DND-41 (cell line): Measurements from ENCODE around the gene GTF2H1.

ENCODE experiments used
- ATAC-seq: fragments of 200-7000 bp; cut with Tn5 transposase; 3 replicates; pipeline ENCODE4 v1.9.1; 2021; ENCODE audit warnings: low read depth; ENCODE audit not compliant: insufficient read depth
- DNase-seq: peaks from one replicate; pipeline ENCODE4 v3.0.0-alpha.2; 2020
- H2AFZ ChIP-seq: 2 replicates; pipeline ENCODE4 v1.6.0; 2012; ENCODE audit warnings: low read depth, low read length
- H3K27ac ChIP-seq: 2 replicates; pipeline ENCODE4 v1.5.1; 2012; ENCODE audit warnings: low read length, inconsistent platforms
- H3K27me3 ChIP-seq: fragments of 200-600 bp; sonication (generic); 2 replicates; pipeline ENCODE4 v1.6.0; 2012; ENCODE audit warnings: low read length, mild to moderate bottlenecking, inconsistent platforms; ENCODE audit not compliant: insufficient read depth, poor library complexity
- H3K36me3 ChIP-seq: 2 replicates; pipeline ENCODE4 v1.5.1; 2012; ENCODE audit warnings: low read length, inconsistent platforms; ENCODE audit not compliant: insufficient read depth
- H3K4me1 ChIP-seq: 2 replicates; pipeline ENCODE4 v1.5.1; 2012; ENCODE audit warnings: mild to moderate bottlenecking, low read length; ENCODE audit not compliant: insufficient read depth
- H3K4me2 ChIP-seq: 2 replicates; pipeline ENCODE4 v1.6.0; 2012; ENCODE audit warnings: mild to moderate bottlenecking, moderate library complexity, low read length, inconsistent platforms; ENCODE audit not compliant: insufficient read depth
- H3K4me3 ChIP-seq, 2 experiments: fragments of 200-600 bp in 1 of 2; shearing (Covaris generic) in 1 of 2; 2 replicates each; pipeline ENCODE4 v1.5.1; 2012 to 2016; ENCODE audit warnings: inconsistent platforms in 2 of 2, low read length in 2 of 2, mild to moderate bottlenecking in 2 of 2, low read depth in 1 of 2, moderate library complexity in 1 of 2
- H3K79me2 ChIP-seq: 2 replicates; pipeline ENCODE4 v1.6.0; 2012; ENCODE audit warnings: low read length, inconsistent platforms; ENCODE audit not compliant: insufficient read depth
- H3K9ac ChIP-seq: 2 replicates; pipeline ENCODE4 v1.6.0; 2012; ENCODE audit warnings: low read depth, mild to moderate bottlenecking, inconsistent platforms, low read length, moderate library complexity
- H3K9me3 ChIP-seq: 2 replicates; pipeline ENCODE4 v1.5.1; 2012; ENCODE audit warnings: low read length, moderate library complexity, mild to moderate bottlenecking, inconsistent platforms; ENCODE audit not compliant: insufficient read depth, severe bottlenecking
- H4K20me1 ChIP-seq: 2 replicates; pipeline ENCODE4 v1.6.0; 2012; ENCODE audit warnings: low read length; ENCODE audit not compliant: insufficient read depth
- EZH2 ChIP-seq: IDR thresholded peaks from 3 replicates; pipeline ENCODE4 v1.6.1; 2012; ENCODE audit warnings: borderline replicate concordance, low read depth, mild to moderate bottlenecking, moderate library complexity, low read length, inconsistent platforms; ENCODE audit not compliant: severe bottlenecking
- TF ChIP-seq, protein P1 (sequence below): IDR thresholded peaks from 2 replicates; pipeline ENCODE4 v1.5.1; 2012; ENCODE audit warnings: borderline replicate concordance, low read length, moderate library complexity, mild to moderate bottlenecking; ENCODE audit not compliant: poor library complexity, severe bottlenecking; ENCODE audit errors: extremely low read depth

The GTF2H1 gene

GRCh38 chr11:18282626-18283025 is 39.7 kb upstream of the GTF2H1 start:
- Histone ChIP-seq H3K4me3 (no peak overlapping the region), H3K9me3 (no peaks in the 10 kb centered on the region), H3K79me2 (no peaks in the 10 kb centered on the region), H3K36me3 (peaks cover 68% of the 10 kb centered on the region), H3K27me3 (no peaks in the 10 kb centered on the region), H3K4me1 (no peaks in the 10 kb centered on the region), H3K27ac (no peak overlapping the region), H3K9ac (no peak overlapping the region), H2AFZ (no peak overlapping the region), H3K4me2 (no peak overlapping the region), H4K20me1 (no peaks in the 10 kb centered on the region)
- TF ChIP-seq, protein P1, sequence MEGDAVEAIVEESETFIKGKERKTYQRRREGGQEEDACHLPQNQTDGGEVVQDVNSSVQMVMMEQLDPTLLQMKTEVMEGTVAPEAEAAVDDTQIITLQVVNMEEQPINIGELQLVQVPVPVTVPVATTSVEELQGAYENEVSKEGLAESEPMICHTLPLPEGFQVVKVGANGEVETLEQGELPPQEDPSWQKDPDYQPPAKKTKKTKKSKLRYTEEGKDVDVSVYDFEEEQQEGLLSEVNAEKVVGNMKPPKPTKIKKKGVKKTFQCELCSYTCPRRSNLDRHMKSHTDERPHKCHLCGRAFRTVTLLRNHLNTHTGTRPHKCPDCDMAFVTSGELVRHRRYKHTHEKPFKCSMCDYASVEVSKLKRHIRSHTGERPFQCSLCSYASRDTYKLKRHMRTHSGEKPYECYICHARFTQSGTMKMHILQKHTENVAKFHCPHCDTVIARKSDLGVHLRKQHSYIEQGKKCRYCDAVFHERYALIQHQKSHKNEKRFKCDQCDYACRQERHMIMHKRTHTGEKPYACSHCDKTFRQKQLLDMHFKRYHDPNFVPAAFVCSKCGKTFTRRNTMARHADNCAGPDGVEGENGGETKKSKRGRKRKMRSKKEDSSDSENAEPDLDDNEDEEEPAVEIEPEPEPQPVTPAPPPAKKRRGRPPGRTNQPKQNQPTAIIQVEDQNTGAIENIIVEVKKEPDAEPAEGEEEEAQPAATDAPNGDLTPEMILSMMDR = no peak
- TF ChIP-seq EZH2 = no peak
- DNase-seq = no peak
- ATAC-seq = no peak

DNA sequence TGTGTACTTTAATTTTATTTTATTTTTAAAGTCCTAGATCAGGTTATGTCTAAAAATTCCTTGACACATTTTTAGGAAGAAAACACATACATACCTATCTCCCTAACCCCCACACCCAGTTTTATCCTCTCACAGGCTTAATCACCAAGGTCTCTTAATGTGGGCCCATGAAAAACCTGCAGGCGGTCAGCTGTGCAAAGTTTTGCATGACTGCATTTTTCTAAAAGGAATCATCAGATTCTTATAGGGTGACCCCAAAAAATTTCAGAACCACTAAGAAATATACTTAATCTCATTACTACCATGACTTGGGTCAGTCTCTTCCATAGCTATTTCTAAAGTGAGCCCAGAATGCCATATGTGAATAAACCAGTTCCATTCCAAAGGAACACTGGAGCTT is 36.5 kb upstream of the GTF2H1 start:
- no peak overlapping the region for H3K27ac ChIP-seq
- peaks cover 69% of the 10 kb centered on the region for H3K36me3 ChIP-seq
- H3K9ac ChIP-seq = no peak overlapping the region
- no peaks in the 10 kb centered on the region for H3K79me2 ChIP-seq
- TF ChIP-seq, protein P1 = no peak
- TF ChIP-seq EZH2 = no peak
- no peak overlapping the region for H3K4me2 ChIP-seq
- H3K27me3 ChIP-seq = no peaks in the 10 kb centered on the region
- H3K4me1 ChIP-seq = no peaks in the 10 kb centered on the region
- H2AFZ ChIP-seq = no peak overlapping the region
- H3K4me3 ChIP-seq = no peak overlapping the region
- ATAC-seq = no peak
- no peaks in the 10 kb centered on the region for H4K20me1 ChIP-seq
- DNase-seq = no peak
- no peaks in the 10 kb centered on the region for H3K9me3 ChIP-seq

- no peaks in the 10 kb centered on the region for H3K79me2 ChIP-seq
- ATAC-seq (no peak), DNase-seq (no peak)
- no peak overlapping the region for H3K9ac ChIP-seq
- H3K27ac ChIP-seq = no peak overlapping the region
- H3K9me3 ChIP-seq = no peaks in the 10 kb centered on the region
- TF ChIP-seq, protein P1 = no peak
- no peak for TF ChIP-seq EZH2
- no peaks in the 10 kb centered on the region for H3K27me3 ChIP-seq
- H2AFZ ChIP-seq = no peak overlapping the region
- no peaks in the 10 kb centered on the region for H4K20me1 ChIP-seq
- no peaks in the 10 kb centered on the region for H3K4me1 ChIP-seq
- H3K4me2 ChIP-seq = no peak overlapping the region
- H3K36me3 ChIP-seq = peaks cover 71% of the 10 kb centered on the region
- no peak overlapping the region for H3K4me3 ChIP-seq
Observed at GRCh38 chr11:18288911-18289310, 33.5 kb upstream of the GTF2H1 start.

DNA sequence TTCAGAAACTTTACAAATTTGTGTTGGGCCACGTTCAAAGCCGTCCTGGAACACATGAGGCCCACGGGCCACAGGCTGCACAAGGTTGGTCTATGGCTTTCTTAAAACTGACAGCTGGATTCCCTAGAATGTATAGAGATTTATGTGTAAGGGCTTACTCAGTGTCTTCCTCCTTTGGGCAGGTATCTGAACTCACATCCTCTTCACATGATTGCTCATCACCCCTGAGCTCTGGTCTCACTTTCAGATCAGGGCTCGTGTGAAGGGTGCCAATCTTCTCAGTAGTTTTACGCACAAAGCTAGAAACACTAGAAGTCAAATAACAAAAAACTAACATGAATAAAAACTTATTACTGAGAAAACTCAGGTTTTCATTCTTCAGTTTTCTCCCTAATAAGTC is 27.5 kb upstream of the GTF2H1 start:
- no peak for TF ChIP-seq EZH2
- TF ChIP-seq, protein P1 = no peak
- Histone ChIP-seq H3K27me3 (no peaks in the 10 kb centered on the region), H3K4me1 (no peaks in the 10 kb centered on the region), H2AFZ (no peak overlapping the region), H3K36me3 (peaks cover 86% of the 10 kb centered on the region), H3K79me2 (no peaks in the 10 kb centered on the region), H3K4me3 (no peak overlapping the region), H4K20me1 (no peaks in the 10 kb centered on the region), H3K9me3 (no peaks in the 10 kb centered on the region), H3K27ac (no peak overlapping the region), H3K4me2 (no peak overlapping the region), H3K9ac (no peak overlapping the region)
- ATAC-seq (no peak), DNase-seq (no peak)
